Measurements from ENCODE around the gene ANKRD33B.
"Not testable (repeated sequence)": the region's sequence is repeated elsewhere in the genome, so short reads cannot be mapped to it uniquely, and the experiment has no call there.

The ANKRD33B gene

DNA sequence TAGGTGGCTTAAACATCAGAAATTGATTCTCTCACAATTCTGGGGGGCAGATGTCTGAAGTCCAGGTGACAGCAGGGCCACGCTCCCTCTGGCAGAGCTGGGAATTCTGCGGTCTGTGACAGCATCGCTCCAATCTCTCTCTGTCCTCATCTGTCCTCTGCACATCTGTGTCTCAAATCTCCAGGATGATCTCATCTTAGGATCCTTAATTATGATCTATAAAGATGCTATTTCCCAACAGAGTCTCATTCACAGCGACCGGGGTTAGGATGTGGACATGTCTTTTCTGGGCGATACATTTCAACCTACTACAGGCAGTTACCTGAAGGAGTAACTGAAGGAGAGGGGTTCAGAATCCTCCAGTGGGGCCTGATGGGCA lies 31.4 kb downstream of the ANKRD33B start:
- peak; percentile 51 for DNase-seq

DNA sequence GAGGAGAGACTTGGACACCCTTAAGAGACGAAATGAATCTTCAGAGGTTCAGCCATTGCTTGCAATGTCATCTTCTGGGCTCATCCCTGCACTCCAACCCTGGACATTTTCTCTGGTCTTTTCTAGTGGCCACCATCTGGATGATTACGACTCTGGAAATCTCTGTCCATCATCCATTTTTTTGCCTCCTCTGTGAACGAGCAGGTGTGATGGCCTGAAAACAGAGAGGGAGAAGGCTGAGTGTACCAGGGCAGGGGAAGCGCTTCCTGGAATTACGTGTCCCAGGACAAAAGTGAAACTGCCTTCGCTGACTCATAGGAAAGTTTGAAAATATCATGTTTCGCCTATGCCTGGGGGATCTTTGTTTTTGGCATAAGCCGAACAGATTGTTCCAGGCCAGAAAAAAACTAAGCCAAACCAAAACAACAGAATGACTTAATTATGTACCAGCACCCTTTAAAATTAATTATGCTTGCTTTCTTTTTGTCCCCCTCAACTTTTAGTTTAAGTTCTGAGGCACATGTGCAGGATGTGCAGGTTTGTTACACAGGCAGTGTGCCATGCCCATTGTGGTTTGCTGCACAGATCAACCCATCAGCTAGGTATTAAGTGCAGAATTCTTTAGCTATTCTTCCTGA lies 31.9 kb downstream of the ANKRD33B start:
- peak; percentile 85 for DNase-seq

DNA sequence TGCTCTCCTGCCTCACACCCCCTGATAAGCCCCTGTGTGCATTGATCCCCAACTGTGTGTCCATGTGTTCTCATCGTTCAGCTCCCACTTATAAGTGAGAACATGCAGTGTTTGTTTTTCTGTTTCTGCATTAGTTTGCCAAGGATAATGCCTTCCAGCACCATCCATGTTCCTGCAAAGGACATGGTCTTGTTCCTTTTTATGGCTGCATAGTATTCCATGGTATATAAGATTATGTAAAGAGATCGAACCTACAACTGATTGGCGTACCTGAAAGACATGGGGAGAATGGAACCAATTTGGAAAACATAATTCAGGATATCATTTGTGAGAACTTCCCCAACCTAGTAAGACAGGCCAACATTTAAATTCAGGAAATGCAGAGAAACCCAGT lies 32.4 kb downstream of the ANKRD33B start:
- no peak for DNase-seq

DNA sequence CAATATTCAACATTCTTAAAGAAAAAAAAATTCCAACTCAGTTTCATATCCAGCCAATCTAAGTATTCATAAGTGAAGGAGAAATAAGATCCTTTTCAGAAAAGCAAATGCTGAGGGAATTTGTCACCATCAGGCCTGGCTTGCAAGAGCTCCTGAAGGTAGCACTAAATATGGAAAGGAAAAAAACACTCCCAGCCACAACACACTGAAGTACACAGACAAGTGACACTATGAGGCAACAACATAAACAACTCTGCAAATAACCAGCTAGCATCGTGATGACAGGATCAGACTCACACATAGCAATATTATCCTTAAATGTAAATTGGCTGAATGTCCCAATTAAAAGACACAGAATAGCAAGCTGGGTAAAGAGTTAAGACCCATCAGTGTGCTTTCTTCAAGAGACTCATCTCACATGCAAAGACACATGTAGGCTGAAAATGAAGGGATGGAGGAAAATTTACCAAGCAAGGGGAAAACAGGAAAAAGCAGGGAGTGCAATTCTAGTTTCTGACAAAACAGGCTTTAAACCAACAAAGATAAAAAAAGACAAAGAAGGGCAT lies 33.1 kb downstream of the ANKRD33B start:
- no peak for DNase-seq

DNA sequence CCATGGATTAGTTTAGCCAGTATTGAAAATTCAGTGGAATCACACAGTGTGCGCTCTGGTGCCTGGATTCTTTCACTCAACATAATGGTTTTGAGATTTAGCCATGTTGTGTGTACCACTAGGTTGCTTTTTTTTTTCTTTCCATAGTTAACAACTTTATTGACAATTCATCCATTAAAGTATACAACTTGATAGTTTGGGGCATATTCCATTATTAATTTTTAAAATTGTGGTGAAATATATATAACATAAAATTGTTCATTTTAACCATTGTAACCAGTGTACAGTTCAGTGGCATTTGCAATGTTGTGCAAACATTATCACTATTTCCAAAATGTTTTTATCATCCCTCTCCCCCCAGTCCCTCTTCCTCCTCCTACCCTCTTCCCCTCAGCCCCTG lies 35.2 kb downstream of the ANKRD33B start:
- no peak for DNase-seq

DNA sequence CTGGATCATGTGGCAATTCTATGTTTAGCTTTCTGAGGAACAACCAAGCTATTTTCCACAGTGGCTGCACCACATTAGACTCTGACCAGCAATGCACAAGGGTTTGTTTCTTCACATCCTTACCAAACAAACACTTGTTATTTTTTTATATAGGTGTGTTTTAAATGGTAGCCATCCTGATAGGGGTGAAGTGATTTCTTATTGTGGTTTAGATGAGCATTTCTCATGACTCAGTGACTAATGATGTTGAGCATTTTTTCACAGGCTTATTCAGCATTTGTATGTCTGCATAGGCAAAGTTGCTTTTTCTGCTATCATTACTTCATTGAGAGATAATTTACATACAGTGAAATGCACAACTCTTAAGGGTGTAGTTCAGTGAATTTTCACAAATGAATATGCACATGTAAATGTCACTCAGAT lies 36.0 kb downstream of the ANKRD33B start:
- DNase-seq: peak; percentile 69

DNA sequence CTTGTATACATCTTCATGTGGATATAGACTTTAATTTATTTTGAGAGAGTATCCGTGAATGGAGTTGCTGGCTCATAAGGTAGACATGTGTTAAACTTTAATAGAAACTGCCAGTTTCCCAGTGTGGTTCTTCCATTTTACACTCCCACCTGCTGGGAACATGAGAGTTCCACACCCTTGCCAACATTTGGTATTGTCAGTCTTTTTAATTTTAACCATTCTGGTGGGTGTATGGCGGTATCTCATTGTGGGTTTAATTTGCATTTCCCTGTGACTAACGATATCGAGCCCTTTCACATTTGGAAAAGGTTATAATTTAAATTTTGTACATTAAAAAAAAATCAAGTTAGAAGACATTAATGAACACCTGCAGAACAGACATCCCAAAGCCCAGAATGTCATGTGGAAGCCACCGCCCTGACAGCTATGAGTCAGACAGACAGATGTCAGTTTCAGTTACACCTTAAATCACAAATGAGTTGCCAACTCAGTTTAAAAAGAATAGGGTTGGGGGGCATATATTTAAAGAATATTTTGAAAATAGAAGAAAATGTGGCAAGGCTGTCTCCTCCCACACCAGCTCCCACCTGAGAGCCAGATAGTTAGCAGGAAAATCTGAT lies 36.9 kb downstream of the ANKRD33B start:
- no peak for DNase-seq

DNA sequence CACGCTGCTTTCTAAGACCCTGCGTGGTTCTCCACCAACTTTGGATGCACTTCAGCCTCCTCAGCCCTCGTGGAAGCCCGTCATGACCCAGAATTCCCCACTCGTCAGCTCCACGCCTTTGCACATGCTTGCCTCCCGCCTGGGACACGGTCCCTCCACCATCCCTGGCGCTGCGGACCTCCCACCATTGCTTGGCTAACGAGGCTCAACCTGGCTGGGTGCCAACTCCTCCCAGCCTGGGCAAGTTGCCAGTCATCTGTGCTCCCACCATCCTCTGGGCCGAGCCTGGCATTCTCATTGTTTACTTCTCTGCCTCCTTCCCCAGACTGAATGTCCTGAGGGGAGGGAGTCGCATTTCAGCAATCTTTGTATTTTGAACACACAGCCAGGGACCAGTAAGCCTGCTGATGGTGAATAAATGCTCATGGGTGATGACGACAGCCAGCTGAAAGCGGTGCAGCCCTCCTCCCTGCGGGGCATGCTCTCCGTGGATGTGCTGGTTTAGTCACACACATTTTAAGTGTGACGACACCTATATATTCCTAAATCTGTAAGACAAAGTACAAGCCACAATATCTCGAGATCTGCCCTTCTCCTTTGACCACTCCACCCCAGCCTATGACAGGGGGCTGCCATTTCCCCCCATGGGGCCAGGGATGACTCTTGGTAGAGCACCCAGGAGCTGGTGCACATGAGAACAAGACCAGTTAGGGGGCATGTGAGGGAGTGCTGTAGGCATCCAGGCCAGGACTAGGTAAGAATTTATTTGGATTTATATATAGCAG lies 37.6 kb downstream of the ANKRD33B start:
- DNase-seq: peak; percentile 76

DNA sequence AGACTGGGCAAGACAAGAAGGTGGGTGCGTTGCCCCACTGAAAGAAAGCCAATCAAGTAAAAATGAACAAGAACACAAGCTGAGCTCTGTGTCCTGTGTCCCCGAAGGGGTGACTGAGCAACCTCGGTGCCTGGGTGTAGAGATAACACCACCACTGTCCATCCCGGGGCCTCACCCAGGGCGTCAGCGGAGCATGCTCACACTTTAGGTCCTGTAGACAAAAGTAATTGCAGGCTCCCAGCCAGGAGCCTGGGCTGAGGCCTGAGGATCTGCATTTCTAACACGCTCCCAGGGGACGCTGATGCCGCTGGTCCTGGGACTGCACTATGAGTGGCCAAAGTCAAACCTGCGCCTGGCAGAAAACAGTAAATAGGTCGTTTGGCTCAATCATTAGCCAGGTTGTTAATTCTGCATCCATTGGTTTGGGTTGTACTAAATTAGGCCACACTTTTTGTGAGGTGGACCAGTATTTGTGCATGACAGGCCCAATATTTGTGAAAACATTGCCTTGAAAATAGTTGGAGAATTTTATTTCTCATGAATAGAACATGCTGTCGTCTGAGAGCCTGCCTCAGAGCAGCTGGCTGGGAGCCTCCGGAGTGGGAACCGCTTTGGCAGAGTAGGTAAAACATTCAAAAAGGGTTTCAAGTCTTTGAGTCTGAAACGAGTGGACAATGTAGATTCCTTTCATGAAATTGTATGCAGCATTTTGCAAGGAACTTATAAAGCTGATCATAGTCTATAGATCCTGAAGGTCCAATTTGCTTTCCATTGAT lies 38.3 kb downstream of the ANKRD33B start:
- DNase-seq: no peak

DNA sequence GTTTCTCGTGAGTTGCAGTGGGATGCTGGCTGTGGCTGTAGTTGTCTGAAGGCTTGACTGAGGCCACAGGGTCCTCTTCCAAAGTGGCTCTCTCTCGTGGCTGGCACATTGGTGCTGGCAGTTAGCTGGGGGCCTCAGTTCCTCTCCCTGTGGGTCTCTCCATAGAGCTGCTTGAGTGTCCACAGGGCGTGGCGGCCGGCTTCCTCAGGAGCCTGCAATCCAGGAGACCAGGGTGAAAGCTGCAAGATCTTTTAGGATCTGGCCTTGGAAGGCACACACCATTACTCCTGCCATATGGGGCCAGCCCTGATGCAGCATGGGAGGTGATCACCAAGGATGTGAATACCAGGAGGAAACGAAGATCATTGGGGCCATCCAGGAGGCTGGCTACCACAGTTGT lies 41.1 kb downstream of the ANKRD33B start:
- no peak for DNase-seq

DNA sequence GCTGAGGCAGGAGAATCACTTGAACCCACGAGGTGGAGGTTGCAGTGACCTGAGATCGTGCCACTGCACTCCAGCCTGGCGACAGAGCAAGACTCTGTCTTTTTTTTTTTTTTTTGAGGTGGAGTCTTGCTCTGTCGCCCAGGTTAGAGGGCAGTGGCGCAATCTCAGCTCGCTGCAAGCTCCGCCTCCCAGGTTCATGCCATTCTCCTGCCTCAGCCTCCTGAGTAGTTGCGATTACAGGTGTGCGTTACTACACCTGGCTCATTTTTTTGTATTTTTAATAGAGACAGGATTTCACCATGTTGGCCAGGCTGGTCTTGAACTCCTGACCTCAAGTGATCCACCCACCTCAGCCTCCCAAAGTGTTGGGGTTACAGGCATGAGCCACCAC lies 42.8 kb downstream of the ANKRD33B start:
- not testable (repeated sequence) for DNase-seq

DNA sequence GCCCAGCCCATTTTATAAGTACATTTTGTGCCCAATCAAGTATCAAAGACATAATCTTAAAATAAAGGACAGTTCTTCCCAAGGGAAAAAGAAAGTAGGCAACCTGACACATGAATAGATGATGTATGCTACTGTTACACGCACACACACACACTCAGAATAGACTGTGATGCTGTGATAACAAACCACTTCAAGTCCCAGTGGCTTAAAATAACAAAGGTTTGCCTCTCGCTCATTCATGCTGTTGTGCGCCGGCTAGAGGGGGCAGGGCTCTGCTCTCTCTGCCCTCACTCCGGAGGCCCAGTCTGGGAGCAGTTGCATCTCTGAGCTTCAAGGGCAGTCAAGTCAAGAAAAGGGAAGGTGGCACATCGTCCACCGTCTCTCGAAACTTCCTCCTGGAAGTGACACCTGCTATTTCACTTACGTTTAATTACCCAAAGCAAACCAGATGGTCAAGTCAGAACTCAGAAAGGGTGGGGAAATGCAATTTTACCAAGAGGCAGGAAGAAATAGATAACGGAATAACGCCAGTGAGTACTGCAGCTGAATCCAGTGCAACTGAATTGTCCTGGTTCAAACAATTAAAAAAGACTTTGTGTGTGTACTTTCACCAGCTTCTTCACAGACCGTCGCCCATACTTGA lies 43.3 kb downstream of the ANKRD33B start:
- DNase-seq: peak; percentile 26

DNA sequence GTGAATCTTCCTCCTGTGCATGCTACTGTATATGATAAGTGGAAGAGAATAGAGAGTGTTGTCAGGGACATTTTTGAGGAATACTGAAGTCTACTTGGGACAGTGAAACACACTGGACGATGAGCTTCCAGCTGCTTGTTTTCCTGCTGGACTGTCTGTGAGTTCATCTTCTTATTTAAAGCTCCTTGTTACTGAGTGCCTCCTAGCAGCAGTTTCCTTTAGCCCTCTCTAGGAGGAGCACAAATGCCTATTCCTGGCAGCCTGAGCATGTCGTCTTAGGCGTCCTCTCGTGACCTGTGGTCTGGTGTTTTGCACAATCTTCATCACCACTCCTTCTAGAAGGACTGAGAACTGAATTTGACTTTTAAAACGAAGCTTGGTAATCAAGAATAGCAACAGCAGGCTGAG lies 43.8 kb downstream of the ANKRD33B start:
- DNase-seq: peak; percentile 21

DNA sequence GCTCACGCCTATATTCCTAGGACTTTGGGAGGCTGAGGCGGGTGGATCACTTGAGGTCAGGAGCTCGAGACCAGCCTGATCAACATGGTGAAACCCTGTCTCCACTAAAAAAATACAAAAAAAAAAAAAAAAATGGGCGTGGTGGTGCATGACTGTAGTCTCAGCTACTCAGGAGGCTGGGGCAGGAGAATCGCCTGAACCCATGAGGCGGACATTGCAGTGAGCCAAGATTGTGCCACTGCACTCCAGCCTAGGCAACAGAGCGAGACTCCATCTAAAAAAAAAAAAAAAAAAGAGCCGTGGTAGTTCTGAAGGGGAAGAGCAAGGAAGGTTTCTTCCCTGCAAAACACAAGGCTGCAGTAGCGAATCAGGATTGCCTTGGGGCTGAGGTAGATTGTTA lies 44.2 kb downstream of the ANKRD33B start:
- DNase-seq: not testable (repeated sequence)

DNA sequence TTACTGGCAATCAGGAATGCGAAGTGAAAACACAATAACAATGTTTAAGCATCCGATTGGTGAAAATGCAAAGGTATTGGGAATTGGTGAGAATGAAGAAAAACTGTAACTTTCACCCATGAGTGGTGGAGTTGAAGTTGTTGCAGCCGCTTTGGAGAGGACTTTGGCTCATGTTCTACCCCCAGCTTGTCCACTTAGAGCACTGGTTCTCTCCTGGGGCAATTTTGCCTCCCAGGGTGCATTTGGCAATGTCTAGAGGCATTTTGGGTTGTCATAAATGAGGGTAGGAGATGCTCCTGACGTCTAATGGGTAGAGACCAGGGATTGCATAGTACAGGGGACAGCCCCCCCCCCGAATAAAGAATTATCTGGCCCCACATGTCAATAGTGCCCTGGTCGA lies 46.2 kb downstream of the ANKRD33B start:
- no peak for DNase-seq

DNA sequence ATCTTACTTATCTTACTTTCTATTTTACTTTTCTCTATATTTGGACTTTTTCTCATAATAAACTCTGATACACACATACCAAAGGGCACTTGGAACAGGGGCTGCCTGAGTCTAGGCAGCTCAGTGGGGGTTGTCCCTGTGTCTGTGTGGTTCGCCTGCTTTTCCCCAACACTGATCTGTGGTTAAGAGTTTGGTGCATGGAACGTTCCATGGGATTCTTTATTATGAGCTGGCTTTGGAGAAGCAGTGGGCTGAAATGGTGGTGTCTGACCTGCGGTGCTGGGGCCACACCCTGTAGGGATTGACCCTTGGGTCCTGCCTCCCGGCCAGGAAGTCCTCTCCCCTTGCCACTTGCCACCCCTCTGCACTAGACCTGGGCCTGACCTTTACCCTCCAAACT lies 47.4 kb downstream of the ANKRD33B start:
- DNase-seq: peak; percentile 39

DNA sequence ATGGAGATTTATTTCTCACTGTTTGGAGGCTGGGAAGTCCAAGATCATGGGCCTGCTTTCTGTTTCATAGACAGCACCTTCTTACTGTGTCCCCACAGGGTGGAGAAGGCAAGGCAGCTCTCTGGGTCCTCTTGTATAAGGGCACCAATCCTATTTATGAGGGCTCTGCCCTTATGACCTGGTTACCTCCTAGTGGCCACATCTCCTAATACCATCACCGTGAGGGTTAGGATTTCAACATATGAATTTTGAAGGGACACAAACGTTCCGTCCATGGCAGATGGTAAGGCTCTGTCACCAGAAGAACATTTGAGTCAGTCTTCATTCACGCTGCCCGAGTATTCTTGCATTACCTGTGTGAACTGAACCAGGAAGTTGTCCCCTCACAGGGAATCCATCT lies 48.4 kb downstream of the ANKRD33B start:
- DNase-seq: no peak

DNA sequence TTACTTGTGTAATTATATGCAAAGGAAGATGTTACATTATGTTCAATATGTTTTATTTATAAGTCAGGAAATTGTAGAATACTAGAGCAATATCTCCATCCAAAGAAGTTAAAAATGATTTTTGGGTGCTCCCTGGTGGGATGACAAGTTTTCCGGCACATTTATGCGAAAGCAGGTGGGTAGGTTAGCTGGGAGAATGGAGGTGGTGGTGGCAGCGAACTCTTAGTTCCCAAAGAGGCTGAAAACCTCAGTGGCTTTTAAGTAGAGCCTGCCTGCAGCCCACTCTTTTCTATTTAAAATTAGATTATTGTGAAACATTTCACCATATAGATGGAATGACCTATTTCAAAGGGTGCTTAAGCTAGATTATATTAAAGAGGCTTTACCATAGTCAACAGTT lies 51.8 kb downstream of the ANKRD33B start:
- DNase-seq: no peak

DNA sequence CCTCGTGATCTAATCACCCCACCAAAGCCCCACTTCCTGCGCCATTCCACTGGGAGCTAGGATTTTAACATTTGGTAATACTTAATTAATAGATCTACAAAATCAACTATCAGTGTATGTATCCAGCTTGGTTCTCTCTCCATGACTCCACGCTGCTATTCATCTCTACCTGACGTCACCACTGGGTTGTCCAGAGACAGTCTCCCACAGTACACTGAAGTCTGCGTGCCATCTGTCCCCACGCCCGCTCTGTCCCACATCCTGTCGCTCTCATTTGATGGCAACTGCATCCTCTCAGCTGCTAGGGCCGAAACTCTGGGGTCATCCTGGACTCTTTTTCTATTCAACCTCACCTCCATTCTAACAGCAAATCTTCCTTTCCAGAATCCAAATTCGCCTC lies 53.2 kb downstream of the ANKRD33B start:
- DNase-seq: no peak

DNA sequence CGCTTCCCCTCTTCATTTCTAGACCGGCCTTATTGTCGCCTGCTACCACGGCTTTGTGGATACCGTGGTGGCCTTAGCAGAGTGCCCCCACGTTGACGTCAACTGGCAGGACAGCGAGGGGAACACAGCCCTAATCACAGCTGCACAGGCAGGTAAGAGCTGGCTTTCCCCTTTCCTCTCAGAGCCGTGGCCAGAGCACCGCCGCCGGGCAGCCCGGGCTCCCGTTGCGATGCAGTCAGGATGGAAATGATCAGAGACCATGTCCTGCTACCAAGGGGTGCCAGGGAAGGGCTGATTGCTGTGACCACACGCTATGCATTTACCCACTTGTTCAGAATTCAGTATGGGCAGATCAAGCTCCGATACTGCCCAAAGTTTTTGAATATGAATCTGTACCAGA lies 54.4 kb downstream of the ANKRD33B start:
- no peak for DNase-seq

DNA sequence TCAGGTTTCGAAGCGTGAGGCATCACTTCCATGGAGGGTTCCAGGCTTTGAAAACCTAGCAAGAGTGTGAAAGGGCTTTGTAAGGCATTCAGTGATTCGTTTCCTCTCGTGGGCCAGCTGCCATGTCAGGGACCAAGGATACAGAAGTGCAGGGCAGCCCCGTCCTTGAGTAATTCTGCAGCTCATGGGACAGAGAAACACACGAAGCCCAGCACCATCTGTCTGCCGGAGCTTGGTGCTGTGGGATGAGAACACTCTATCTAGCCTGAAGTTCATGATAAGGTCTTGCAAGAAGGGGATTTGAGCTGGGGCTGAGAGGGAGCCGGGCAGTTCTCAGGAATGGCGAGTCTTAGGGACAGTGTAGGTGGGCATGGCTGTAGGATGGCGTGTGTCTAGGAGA lies 55.8 kb downstream of the ANKRD33B start:
- no peak for DNase-seq

DNA sequence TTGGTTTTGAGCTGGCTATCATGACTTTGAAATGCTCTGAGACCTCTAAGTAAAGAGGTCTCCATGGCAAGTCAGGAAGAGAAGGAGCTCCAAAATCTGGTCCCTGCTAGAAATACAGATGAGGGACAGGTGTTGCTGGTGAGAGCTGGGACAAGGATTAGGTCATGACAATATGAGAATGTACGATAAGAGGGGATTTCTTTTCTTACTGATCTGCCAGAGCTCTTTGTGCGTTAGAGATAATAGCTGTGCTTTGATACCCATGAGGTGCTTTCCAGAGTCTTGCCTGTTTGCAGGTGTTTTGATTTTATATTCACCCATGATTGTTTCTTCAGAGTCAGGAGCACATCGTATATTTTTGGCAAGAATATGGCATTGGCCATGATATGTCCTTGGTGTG lies 56.5 kb downstream of the ANKRD33B start:
- no peak for DNase-seq

All from fibroblast of skin of abdomen (primary cell).